ENCODE measurements around the gene NAPA. TPM values are rescaled to one million over a fixed set of nuclear protein-coding genes. Genes with fewer than 3 reads are reported as not detected.

The NAPA gene
- total RNA-seq, 6 donors from 2014 or later = 107 to 183 (median 152) TPM

GRCh38 chr19:47445527-47445926 lies 69.3 kb downstream of the NAPA start:
- TF ChIP-seq EP300 (IDR thresholded peaks at IDR 0.05) = no peak
- TF ChIP-seq POLR2A (IDR thresholded peaks at IDR 0.05) = no peak
- TF ChIP-seq POLR2AphosphoS5 (IDR thresholded peaks at IDR 0.05) = no peak
- no peak for TF ChIP-seq CTCF (IDR thresholded peaks at IDR 0.05)
- Histone ChIP-seq H3K27ac (no peak overlapping the region), H3K9me3 (peaks cover 0 to 6% (median 0%) of the 10 kb centered on the region in 4 donors), H3K27me3 (peaks cover 0 to 54% (median 30%) of the 10 kb centered on the region in 4 donors), H3K4me1 (peaks cover 9 to 42% (median 29%) of the 10 kb centered on the region in 4 donors), H3K4me3 (no peak overlapping the region), H3K36me3 (no peaks in the 10 kb centered on the region)
- 36% methylated on average over 4 of the region's 4 CpGs for WGBS, 2 donors
- DNase-seq (no peak), ATAC-seq (ENCODE audit: low FRiP score in 2 of 2) (no peak)

- ATAC-seq (ENCODE audit: low FRiP score in 2 of 2) (no peak), DNase-seq (peak in 1 of 2 donors; percentile 69)
- WGBS, 2 donors = 10 to 21% methylated on average over 3 to 22 of the region's 22 CpGs
- H3K4me1 ChIP-seq = peaks cover 9 to 42% (median 29%) of the 10 kb centered on the region in 4 donors
- H3K27me3 ChIP-seq = peaks cover 0 to 54% (median 30%) of the 10 kb centered on the region in 4 donors
- H3K36me3 ChIP-seq = no peaks in the 10 kb centered on the region
- no peak overlapping the region for H3K4me3 ChIP-seq
- peaks cover 0 to 6% (median 0%) of the 10 kb centered on the region in 4 donors for H3K9me3 ChIP-seq
- no peak overlapping the region for H3K27ac ChIP-seq
- TF ChIP-seq CTCF (IDR thresholded peaks at IDR 0.05) (no peak), POLR2A (IDR thresholded peaks at IDR 0.05) (no peak), POLR2AphosphoS5 (IDR thresholded peaks at IDR 0.05) (no peak), EP300 (IDR thresholded peaks at IDR 0.05) (no peak)
These were observed 70.5 kb downstream of the NAPA start for GRCh38 chr19:47444388-47444821.

- no peak for TF ChIP-seq EP300 (IDR thresholded peaks at IDR 0.05)
- TF ChIP-seq POLR2AphosphoS5 (IDR thresholded peaks at IDR 0.05) = no peak
- TF ChIP-seq CTCF (IDR thresholded peaks at IDR 0.05) = no peak
- TF ChIP-seq POLR2A (IDR thresholded peaks at IDR 0.05) = no peak
- no peak overlapping the region for H3K4me3 ChIP-seq
- H3K9me3 ChIP-seq = peaks cover 0 to 6% (median 0%) of the 10 kb centered on the region in 4 donors
- peaks cover 9 to 42% (median 29%) of the 10 kb centered on the region in 4 donors for H3K4me1 ChIP-seq
- H3K27me3 ChIP-seq = peaks cover 0 to 50% (median 27%) of the 10 kb centered on the region in 4 donors
- DNase-seq = no peak
- WGBS, 2 donors = 64 to 67% methylated on average over 12 of the region's 12 CpGs
- H3K27ac ChIP-seq = no peak overlapping the region
- ATAC-seq (ENCODE audit: low FRiP score in 2 of 2) = no peak
- H3K36me3 ChIP-seq = no peaks in the 10 kb centered on the region
These were observed 71.5 kb downstream of the NAPA start for GRCh38 chr19:47443331-47443730.

GRCh38 chr19:47438793-47439220 lies 76.1 kb downstream of the NAPA start:
- H3K4me3 ChIP-seq = no peak overlapping the region
- H3K9me3 ChIP-seq = no peaks in the 10 kb centered on the region
- no peak for TF ChIP-seq EP300 (IDR thresholded peaks at IDR 0.05)
- no peak for TF ChIP-seq POLR2AphosphoS5 (IDR thresholded peaks at IDR 0.05)
- no peak for TF ChIP-seq POLR2A (IDR thresholded peaks at IDR 0.05)
- no peak for TF ChIP-seq CTCF (IDR thresholded peaks at IDR 0.05)
- DNase-seq = no peak
- H3K27me3 ChIP-seq = peaks cover 0 to 8% (median 6%) of the 10 kb centered on the region in 4 donors
- ATAC-seq (ENCODE audit: low FRiP score in 2 of 2) = no peak
- H3K36me3 ChIP-seq = no peaks in the 10 kb centered on the region
- H3K27ac ChIP-seq = no peak overlapping the region
- 23 to 31% methylated on average over 4 to 5 of the region's 5 CpGs for WGBS, 2 donors
- H3K4me1 ChIP-seq = no peaks in the 10 kb centered on the region

Other genes with a start within 250 kb of the NAPA start
- 10 to 100 TPM in 4 of 6 donors, 1 to 10 TPM in 1, under 1 TPM in 1; 0.59 to 28.3 (median 22.4) TPM for gene INAFM1, start 240.2 kb downstream of the NAPA start, total RNA-seq
- 10 to 100 TPM; 20.3 to 87.3 (median 45.1) TPM for gene C5AR1, start 205.2 kb downstream of the NAPA start, total RNA-seq
- gene C5AR2, start 182.9 kb downstream of the NAPA start, total RNA-seq = 10 to 100 TPM in 3 of 6 donors, 1 to 10 TPM in 3; 3.8 to 22.9 (median 10.0) TPM
- gene DHX34, start 165.7 kb downstream of the NAPA start, total RNA-seq = 10 to 100 TPM in 5 of 6 donors, 1 to 10 TPM in 1; 8.4 to 80.7 (median 19.4) TPM
- 1 to 10 TPM in 5 of 6 donors, not detected in 1; 1.7 to 7.1 (median 3.8) TPM for gene MEIS3, start 95.5 kb downstream of the NAPA start, total RNA-seq
- gene SLC8A2, start 43.2 kb downstream of the NAPA start, total RNA-seq = under 1 TPM in 3 of 6 donors, not detected in 3; 0.11 to 0.64 (median 0.15) TPM
- gene KPTN, start 30.8 kb downstream of the NAPA start, total RNA-seq = 10 to 100 TPM in 2 of 6 donors, 1 to 10 TPM in 4; 3.5 to 15.8 (median 7.4) TPM
- gene ZNF541, start 58.1 kb upstream of the NAPA start, total RNA-seq = 1 to 10 TPM in 1 of 6 donors, under 1 TPM in 5; 0.20 to 2.1 (median 0.42) TPM
- gene BICRA, start 94.1 kb upstream of the NAPA start, total RNA-seq = 10 to 100 TPM in 4 of 6 donors, 1 to 10 TPM in 2; 5.0 to 66.1 (median 15.2) TPM
- gene EHD2, start 198.4 kb upstream of the NAPA start, total RNA-seq = 100 to 1,000 TPM in 4 of 6 donors, 10 to 100 TPM in 2; 80.7 to 426 (median 181) TPM
- gene NOP53, start 230.5 kb upstream of the NAPA start, total RNA-seq = 100 to 1,000 TPM; 261 to 432 (median 282) TPM